ENCODE data around the gene PPP2R2D.

PPP2R2D gene

DNA sequence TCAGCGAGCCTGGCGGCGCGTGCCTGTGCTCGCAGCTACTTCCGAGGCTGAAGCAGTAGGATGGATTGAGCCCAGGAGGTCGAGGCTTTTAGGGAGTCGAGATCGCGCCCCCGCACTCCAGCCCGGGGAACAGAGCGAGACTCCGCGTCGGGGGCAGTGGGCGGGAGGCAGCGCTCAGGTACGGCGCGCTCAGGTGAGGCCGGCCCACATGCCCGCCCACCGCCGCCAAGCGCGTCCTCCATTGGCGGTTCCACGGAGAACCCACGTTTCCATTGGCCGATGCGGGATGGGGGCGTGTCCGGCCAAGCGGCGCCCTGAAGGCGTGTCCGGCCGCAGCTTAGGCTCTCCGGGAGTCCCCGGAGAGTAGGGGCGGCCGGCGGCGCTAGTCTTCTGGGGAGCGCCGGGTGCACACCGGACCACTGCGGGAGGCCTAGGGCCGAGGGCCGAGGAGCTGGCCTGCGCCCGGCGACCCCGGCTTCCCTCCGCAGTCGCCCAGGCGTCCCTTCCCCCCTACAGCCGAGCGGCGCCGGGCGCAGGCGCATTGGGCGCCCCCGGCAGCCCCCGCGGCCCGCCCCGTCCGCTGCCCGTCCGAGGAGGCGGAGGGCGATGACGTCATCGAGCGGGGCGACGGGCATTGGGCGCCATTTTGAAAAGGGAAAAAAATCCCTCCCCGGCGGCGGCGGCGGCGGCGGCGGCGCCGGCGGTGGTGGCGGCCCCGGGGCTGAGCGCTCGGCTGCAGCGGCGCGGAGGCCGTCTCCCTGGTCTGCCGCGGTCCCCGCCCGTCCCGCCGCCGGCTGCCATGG is at the start of gene PPP2R2D:
TSS of gene PPP2R2D (plus strand) at position 659 of the 803 bp plus-strand sequence. CDS start at position 800, 141 bp downstream.
- DNase-seq (ENCODE audit: low read depth in 2 of 2), result peak; percentile 90 to 92

- DNase-seq (ENCODE audit: low read depth in 2 of 2), result no peak
These were observed 49.5 kb upstream of the PPP2R2D start for GRCh38 chr10:131851346-131851745.

GRCh38 chr10:131852176-131852822 is 48.5 kb upstream of the PPP2R2D start:
- DNase-seq (ENCODE audit: low read depth in 2 of 2), result no peak

- DNase-seq (ENCODE audit: low read depth in 2 of 2), result no peak
These were observed 47.8 kb upstream of the PPP2R2D start for GRCh38 chr10:131852823-131853609.

DNA sequence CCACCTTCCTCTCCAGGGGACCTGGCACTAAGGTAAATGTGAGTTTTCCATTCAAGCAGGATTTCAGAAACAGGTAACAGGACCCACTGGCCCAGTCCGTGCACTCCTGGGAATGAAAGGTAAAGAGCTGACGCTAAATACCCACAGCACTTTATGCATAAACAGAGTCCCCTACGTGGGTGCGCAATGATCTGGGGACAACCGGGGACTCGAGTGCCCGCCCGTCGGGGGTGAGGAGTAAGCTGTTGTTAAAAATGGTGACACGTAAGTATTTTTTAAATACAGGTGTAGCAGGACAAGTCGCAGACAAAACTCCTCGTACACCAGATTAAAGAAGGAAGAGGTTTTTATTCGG is 47.2 kb upstream of the PPP2R2D start:
- DNase-seq (ENCODE audit: low read depth in 2 of 2), result no peak

DNA sequence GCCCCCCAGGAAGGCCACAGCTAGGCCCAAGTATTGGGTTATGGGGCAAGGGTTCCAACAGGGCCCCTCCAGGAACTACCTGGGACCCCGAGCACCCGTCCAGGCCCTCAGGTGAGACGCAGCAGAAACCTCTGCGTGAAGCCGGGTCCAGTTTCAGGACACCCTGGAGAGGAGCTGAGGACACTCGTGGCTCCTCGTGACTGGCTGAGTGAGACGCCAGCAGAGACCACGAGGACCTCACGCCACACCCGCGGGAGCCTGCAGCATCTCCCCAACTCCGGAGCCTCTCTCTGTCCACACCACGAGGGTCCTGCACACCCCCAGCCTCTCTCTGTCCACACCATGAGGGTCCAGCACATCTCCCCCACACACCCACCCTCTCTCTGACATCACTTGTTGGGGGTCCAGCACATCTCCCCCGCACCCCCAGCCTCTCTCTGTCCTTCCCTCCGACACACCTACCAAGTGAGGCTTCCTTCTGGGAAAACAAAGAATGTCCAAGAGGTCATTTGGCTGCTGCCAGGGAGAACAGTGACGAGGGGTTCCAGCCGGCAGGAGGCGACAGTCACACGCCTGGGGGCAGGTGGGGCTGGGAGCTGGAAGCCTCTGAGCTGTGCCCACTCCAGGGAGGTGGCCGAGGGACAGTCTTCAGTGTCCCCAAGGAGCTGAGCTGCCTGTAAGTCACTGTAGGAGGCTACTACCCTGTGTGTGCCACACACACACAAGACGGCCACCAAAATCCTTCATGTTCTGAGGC is 46.1 kb upstream of the PPP2R2D start:
- no peak for DNase-seq (ENCODE audit: low read depth in 2 of 2)

DNA sequence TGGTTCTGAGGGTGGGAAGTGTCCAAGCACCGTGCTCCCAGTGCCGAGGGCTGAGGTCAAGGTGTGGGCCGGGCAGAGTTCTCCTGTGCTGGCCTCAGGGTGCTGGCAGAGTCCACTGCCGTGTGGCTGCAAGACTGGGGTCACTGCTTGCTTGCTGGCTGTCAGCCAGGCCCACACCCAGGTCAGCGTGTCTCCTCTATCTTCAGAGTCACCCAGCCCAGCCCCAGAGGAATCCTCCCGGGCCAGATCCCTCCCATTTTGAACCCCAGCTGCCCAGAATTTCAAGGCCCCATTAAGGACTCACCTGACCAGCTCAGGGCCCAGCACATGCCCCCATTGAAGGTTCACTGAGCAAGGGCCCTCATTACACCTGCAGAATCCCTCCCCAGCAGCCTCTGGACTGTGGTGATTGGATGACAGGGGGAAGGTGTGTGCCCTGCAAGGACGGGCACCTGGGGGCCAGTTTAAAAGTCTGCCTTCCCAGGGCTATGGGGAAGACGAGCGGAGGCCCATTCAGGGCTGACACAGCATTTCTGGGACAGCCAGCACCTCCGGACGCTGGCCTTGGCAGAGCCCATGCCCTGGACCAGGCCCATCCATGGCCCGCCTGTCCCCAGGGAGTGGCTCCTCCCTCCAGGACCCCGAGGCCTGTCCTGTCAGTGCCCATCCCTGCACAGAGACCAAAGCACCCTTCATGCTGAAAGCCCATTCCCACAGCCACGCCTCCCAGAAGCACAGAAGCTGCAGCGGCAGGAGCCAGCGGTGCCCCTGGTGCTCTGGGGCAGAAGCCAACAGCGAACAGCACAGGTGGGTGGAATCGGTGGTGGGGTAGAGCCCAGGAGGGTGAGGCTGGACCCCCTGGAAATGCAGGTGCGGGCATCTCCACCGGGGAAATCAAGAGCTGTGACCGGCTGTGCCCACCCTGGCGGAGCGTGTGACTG is 45.1 kb upstream of the PPP2R2D start:
- DNase-seq (ENCODE audit: low read depth in 2 of 2), result no peak

GRCh38 chr10:131856441-131857094 is 44.2 kb upstream of the PPP2R2D start:
- DNase-seq (ENCODE audit: low read depth in 2 of 2), result no peak

GRCh38 chr10:131857156-131858117 is 43.4 kb upstream of the PPP2R2D start:
- DNase-seq (ENCODE audit: low read depth in 2 of 2), result no peak

DNA sequence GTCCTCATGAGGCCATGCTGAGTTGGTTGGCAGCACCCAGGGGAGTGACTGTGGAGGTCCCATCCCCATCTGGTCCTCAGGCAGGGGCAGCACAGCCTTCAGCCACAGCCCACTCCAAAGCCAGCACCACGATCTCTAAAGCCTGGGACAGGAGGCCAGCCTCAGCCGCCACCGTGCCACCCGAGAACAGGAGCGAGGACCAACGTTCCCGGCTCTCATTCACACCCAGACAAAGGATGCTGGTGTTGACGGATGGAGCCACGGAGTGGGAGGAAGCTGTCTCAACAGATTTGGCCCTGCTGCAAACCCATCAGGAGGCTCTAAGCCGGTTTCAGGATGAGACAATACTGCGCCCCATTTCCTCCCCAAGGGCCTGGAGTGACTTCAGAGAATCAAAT is 42.7 kb upstream of the PPP2R2D start:
- DNase-seq (ENCODE audit: low read depth in 2 of 2), result no peak

DNA sequence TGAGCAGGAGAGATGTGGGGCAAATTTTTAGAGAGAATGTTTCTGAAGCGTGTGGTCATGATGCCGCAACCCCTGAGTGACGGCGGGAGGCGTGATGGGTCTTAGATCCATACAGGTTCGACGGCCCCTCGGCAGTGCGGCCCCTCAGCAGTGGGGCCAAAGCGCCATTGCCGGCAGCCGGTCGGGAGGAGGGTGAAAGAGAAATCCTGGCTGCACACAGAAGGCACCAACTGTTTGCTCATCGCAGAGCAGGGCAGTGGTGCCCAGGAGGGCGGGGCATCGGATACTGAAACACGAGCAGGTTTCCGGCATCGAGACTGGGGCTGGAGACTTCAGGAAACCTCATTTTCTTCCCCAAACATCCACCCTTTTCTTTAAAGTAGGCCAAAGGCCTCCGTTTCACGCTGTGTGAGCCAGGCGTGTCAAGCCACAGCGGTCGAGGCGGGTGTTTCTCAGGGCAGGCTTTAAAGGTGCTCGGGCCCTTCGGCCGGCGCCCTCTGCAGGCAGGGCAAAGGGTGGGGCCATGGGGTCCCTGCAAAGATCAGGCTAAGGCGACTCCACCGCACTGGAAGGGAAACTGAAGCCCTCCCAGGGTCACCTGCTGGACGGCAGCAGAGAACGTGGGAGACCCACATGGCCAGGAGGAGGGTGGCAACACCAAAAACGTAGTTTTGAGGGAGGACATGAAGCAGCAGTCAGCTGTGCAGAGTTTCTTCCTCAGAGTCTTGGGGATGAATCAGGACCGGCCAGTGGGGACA is 42.0 kb upstream of the PPP2R2D start:
- no peak for DNase-seq (ENCODE audit: low read depth in 2 of 2)

- no peak for DNase-seq (ENCODE audit: low read depth in 2 of 2)
These were observed 41.3 kb upstream of the PPP2R2D start for GRCh38 chr10:131859341-131860020.

DNA sequence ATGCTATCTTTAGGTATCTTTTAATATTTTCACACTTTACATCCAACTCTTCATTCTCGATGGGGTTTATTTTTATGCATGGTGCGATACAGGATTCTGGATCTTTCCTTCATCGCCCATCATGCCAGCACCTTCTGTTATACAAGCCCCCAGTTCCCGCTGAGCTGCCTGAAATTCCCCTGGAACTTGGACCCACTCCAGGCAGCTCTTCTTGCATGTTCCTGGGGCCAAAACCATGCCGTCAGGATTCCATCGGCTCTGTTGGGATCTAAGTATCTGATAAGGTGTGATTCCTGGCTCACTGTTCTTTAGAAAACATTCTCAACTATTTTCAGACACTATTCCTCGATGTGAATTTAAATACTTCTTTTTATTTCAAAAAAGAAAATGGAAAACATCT is 40.5 kb upstream of the PPP2R2D start:
- no peak for DNase-seq (ENCODE audit: low read depth in 2 of 2)

- DNase-seq (ENCODE audit: low read depth in 2 of 2), result no peak
These were observed 39.9 kb upstream of the PPP2R2D start for GRCh38 chr10:131860806-131861440.

DNA sequence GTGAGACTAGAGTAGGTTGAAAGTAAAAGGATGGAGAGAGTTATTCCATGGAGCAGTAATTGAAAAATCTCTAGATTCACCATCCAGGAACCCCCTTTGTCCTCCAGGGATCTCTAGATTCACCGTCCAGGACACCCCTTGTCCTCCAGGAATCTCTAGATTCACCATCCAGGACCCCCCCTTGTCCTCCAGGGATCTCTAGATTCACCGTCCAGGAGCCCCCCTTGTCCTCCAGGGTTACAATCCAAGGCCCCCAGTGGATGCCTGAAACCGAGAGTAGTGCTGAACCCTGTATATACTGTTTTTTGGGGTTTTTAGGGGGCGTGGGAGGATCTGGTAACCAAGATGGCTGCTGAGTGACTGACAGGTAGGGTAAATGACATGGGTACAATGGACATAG is 38.3 kb upstream of the PPP2R2D start:
- DNase-seq (ENCODE audit: low read depth in 2 of 2), result no peak

DNA sequence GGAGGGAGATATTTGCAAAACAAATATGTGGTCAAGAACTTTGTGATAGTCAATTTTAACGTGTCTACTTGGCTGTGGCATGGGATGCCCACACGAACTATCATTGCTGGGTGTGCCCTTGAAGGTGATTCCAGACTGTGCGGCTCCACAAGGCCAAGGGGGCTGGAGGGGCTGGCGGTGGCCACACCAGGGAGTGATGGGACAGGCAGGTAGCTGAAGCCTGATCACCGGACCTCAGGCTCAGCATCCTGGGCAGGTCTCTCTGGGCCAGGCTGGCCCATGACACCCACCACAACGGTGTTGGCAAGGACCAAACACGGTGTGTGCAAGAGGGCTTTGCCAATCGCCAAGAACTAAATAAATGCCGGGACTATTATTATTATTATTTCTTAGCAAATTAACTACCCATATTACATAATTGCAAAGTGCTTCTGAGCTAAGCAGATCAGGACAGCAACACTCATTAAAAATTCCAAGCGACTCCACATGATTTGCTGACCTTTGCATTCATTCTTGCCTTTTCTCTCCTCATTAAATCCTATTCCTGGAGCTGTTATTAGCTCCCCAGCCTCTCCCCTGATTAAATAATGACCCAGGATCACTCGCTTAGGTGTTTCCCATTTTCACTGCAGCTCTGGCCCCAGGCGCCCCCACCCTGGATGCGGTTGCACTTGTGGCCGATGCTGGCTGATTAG is 35.4 kb upstream of the PPP2R2D start:
- no peak for DNase-seq (ENCODE audit: low read depth in 2 of 2)

- no peak for DNase-seq (ENCODE audit: low read depth in 2 of 2)
These were observed 34.1 kb upstream of the PPP2R2D start for GRCh38 chr10:131866673-131867072.
